MM.1S (cell line): ENCODE data around the gene TUT1.
"Not testable (repeated sequence)": the region's sequence is repeated elsewhere in the genome, so short reads cannot be mapped to it uniquely, and the experiment has no call there.

Experiments used
- DNase-seq: peaks from one replicate; pipeline ENCODE4 v3.0.0-alpha.2; 2015
- H2AFZ ChIP-seq: fragments of 300-600 bp; sonication (generic); 2 replicates; pipeline ENCODE4 v1.6.0; 2016; ENCODE audit warnings: antibody characterized with exemption, low read length
- H3F3A ChIP-seq: fragments of 300-600 bp; sonication (generic); 2 replicates; pipeline ENCODE4 v1.6.1; 2016; ENCODE audit warnings: mild to moderate bottlenecking, antibody characterized with exemption, low read length, moderate library complexity, mixed read lengths; ENCODE audit not compliant: insufficient read depth
- H3K27ac ChIP-seq: fragments of 300-600 bp; sonication (generic); 2 replicates; pipeline ENCODE4 v1.5.1; 2016; ENCODE audit warnings: mild to moderate bottlenecking, low read length
- H3K27me3 ChIP-seq: fragments of 300-600 bp; sonication (generic); replicated peaks from 2 replicates; pipeline ENCODE4 v1.6.0; 2016; ENCODE audit warnings: low read length; ENCODE audit not compliant: insufficient read depth
- H3K36me3 ChIP-seq: fragments of 300-600 bp; sonication (generic); replicated peaks from 2 replicates; pipeline ENCODE4 v1.6.1; 2016; ENCODE audit warnings: mild to moderate bottlenecking, low read length, mixed read lengths; ENCODE audit not compliant: insufficient read depth
- H3K4me1 ChIP-seq: fragments of 300-600 bp; sonication (generic); 2 replicates; pipeline ENCODE4 v1.6.1; 2016; ENCODE audit warnings: low read length, mixed read lengths
- H3K4me2 ChIP-seq: fragments of 300-600 bp; sonication (generic); 2 replicates; pipeline ENCODE4 v1.6.0; 2016; ENCODE audit warnings: low read depth, low read length
- H3K4me3 ChIP-seq: fragments of 300-600 bp; sonication (generic); 2 replicates; pipeline ENCODE4 v1.5.1; 2016; ENCODE audit warnings: low read length, mixed read lengths
- H3K79me2 ChIP-seq: fragments of 300-600 bp; sonication (generic); 2 replicates; pipeline ENCODE4 v1.6.1; 2016; ENCODE audit warnings: mixed run types, low read length, mixed read lengths
- H3K9ac ChIP-seq: fragments of 300-600 bp; sonication (generic); 2 replicates; pipeline ENCODE4 v1.6.1; 2016; ENCODE audit warnings: low read length, mixed read lengths
- H3K9me2 ChIP-seq: fragments of 300-600 bp; sonication (generic); replicated peaks from 2 replicates; pipeline ENCODE4 v1.6.1; 2016; ENCODE audit warnings: mild to moderate bottlenecking, low read length, mixed read lengths; ENCODE audit not compliant: insufficient read depth
- H3K9me3 ChIP-seq: fragments of 300-600 bp; sonication (generic); replicated peaks from 2 replicates; pipeline ENCODE4 v1.6.1; 2016; ENCODE audit warnings: mild to moderate bottlenecking, low read length, mixed read lengths; ENCODE audit not compliant: insufficient read depth
- H4K20me1 ChIP-seq: fragments of 300-600 bp; sonication (generic); 2 replicates; pipeline ENCODE4 v1.6.1; 2016; ENCODE audit warnings: mild to moderate bottlenecking, low read length, moderate library complexity, mixed read lengths; ENCODE audit not compliant: insufficient read depth
- EZH2 ChIP-seq: fragments of 300-600 bp; sonication (generic); optimal IDR thresholded peaks from 2 replicates; pipeline ENCODE3; 2017; ENCODE audit warnings: low read depth, mild to moderate bottlenecking, antibody characterized with exemption, low read length, mixed read lengths
- EZH2phosphoT487 ChIP-seq: fragments of 300-600 bp; sonication (generic); IDR thresholded peaks from 2 replicates; pipeline ENCODE4 v1.6.1; 2018; ENCODE audit warnings: antibody characterized with exemption, low read length
- TF ChIP-seq, protein P1 (sequence below): fragments of 300-600 bp; sonication (generic); IDR thresholded peaks from 2 replicates; pipeline ENCODE4 v1.5.1; 2016; ENCODE audit warnings: antibody characterized with exemption, low read length, mixed read lengths

TUT1 gene

GRCh38 chr11:62588966-62589637 lies 2.2 kb downstream of the TUT1 start:
- Histone ChIP-seq H3K4me3 (no peak overlapping the region), H3K36me3 (0 out of 2 replicates have a peak, but pooled peaks cover 3% of the 10 kb centered on the region), H3K79me2 (peaks cover 39% of the 10 kb centered on the region), H3K4me1 (peaks cover 15% of the 10 kb centered on the region), H3K9ac (no peak overlapping the region), H4K20me1 (no peaks in the 10 kb centered on the region), H2AFZ (no peak overlapping the region), H3F3A (peaks cover 26% of the 10 kb centered on the region), H3K4me2 (no peak overlapping the region), H3K9me3 (no peaks in the 10 kb centered on the region), H3K9me2 (no peaks in the 10 kb centered on the region), H3K27me3 (no peaks in the 10 kb centered on the region), H3K27ac (no peak overlapping the region)
- DNase-seq, result no peak
- TF ChIP-seq EZH2phosphoT487 (no peak), EZH2 (no peak)
- TF ChIP-seq, protein P1, sequence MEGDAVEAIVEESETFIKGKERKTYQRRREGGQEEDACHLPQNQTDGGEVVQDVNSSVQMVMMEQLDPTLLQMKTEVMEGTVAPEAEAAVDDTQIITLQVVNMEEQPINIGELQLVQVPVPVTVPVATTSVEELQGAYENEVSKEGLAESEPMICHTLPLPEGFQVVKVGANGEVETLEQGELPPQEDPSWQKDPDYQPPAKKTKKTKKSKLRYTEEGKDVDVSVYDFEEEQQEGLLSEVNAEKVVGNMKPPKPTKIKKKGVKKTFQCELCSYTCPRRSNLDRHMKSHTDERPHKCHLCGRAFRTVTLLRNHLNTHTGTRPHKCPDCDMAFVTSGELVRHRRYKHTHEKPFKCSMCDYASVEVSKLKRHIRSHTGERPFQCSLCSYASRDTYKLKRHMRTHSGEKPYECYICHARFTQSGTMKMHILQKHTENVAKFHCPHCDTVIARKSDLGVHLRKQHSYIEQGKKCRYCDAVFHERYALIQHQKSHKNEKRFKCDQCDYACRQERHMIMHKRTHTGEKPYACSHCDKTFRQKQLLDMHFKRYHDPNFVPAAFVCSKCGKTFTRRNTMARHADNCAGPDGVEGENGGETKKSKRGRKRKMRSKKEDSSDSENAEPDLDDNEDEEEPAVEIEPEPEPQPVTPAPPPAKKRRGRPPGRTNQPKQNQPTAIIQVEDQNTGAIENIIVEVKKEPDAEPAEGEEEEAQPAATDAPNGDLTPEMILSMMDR, result no peak

- H3K9me2 ChIP-seq, H3F3A ChIP-seq, H4K20me1 ChIP-seq, H2AFZ ChIP-seq, H3K4me1 ChIP-seq, H3K4me2 ChIP-seq, H3K27me3 ChIP-seq, H3K36me3 ChIP-seq, H3K9me3 ChIP-seq, DNase-seq, H3K27ac ChIP-seq, H3K9ac ChIP-seq, H3K4me3 ChIP-seq: not testable (repeated sequence)
- peaks cover 41% of the 10 kb centered on the region for H3K79me2 ChIP-seq
Measured at GRCh38 chr11:62585356-62585755, 6.0 kb downstream of the TUT1 start.

DNA sequence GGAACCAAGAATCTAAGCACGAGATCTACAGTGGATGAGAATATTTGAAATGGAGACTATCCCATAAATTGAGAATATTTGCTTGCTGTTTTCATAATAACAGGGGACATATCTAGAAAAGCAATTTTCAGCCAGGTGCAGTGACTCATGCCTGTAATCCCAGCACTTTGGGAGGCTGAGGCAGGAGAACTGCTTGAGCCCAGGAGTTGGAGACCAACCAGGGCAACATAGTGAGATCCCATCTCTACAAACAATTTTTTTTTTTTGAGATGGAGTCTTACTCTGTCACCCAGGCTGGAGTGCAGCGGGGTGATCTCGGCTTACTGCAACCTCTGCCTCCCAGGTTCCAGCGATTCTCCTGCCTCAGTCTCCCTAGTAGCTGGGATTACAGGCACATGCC lies 9.6 kb downstream of the TUT1 start:
- not testable (repeated sequence) for H3F3A ChIP-seq, H3K9me2 ChIP-seq, H3K9me3 ChIP-seq, H3K4me1 ChIP-seq, H3K4me2 ChIP-seq, H3K9ac ChIP-seq, H2AFZ ChIP-seq, H4K20me1 ChIP-seq, H3K27ac ChIP-seq, H3K36me3 ChIP-seq, DNase-seq, H3K4me3 ChIP-seq, H3K27me3 ChIP-seq
- H3K79me2 ChIP-seq, result peaks cover 20% of the 10 kb centered on the region

GRCh38 chr11:62580959-62581715 lies 10.2 kb downstream of the TUT1 start:
- Histone ChIP-seq H3F3A (no peaks in the 10 kb centered on the region), H3K4me2 (no peak overlapping the region), H4K20me1 (no peaks in the 10 kb centered on the region), H3K4me3 (no peak overlapping the region), H3K27ac (no peak overlapping the region), H3K79me2 (peaks cover 17% of the 10 kb centered on the region), H3K4me1 (no peaks in the 10 kb centered on the region), H3K36me3 (no peaks in the 10 kb centered on the region), H3K9ac (no peak overlapping the region), H3K27me3 (no peaks in the 10 kb centered on the region), H2AFZ (no peak overlapping the region), H3K9me3 (no peaks in the 10 kb centered on the region), H3K9me2 (no peaks in the 10 kb centered on the region)
- no peak for DNase-seq
- no peak for TF ChIP-seq EZH2phosphoT487
- no peak for TF ChIP-seq EZH2
- TF ChIP-seq, protein P1, result no peak
